Fibroblast of pulmonary artery (primary cell): Measurements from ENCODE around the gene MYL5.

Experiments used
- DNase-seq: peaks from one replicate; pipeline ENCODE4 v3.0.0-alpha.2; 2010; ENCODE audit warnings: low read depth
- H3K4me3 ChIP-seq: replicated peaks from 2 replicates; pipeline ENCODE4 v1.5.1; 2011; ENCODE audit warnings: low read depth, mild to moderate bottlenecking, control low read depth, low read length, moderate library complexity
- TF ChIP-seq, protein P1 (sequence below): IDR thresholded peaks from 2 replicates; pipeline ENCODE4 v1.5.1; 2011; ENCODE audit warnings: mild to moderate bottlenecking, control low read depth, low read length, inconsistent platforms; ENCODE audit errors: missing control alignments

MYL5 gene

GRCh38 chr4:658681-659667 lies 15.4 kb upstream of the MYL5 start:
- no peak overlapping the region for H3K4me3 ChIP-seq
- DNase-seq, result no peak
- TF ChIP-seq, protein P1, sequence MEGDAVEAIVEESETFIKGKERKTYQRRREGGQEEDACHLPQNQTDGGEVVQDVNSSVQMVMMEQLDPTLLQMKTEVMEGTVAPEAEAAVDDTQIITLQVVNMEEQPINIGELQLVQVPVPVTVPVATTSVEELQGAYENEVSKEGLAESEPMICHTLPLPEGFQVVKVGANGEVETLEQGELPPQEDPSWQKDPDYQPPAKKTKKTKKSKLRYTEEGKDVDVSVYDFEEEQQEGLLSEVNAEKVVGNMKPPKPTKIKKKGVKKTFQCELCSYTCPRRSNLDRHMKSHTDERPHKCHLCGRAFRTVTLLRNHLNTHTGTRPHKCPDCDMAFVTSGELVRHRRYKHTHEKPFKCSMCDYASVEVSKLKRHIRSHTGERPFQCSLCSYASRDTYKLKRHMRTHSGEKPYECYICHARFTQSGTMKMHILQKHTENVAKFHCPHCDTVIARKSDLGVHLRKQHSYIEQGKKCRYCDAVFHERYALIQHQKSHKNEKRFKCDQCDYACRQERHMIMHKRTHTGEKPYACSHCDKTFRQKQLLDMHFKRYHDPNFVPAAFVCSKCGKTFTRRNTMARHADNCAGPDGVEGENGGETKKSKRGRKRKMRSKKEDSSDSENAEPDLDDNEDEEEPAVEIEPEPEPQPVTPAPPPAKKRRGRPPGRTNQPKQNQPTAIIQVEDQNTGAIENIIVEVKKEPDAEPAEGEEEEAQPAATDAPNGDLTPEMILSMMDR, result no peak

DNA sequence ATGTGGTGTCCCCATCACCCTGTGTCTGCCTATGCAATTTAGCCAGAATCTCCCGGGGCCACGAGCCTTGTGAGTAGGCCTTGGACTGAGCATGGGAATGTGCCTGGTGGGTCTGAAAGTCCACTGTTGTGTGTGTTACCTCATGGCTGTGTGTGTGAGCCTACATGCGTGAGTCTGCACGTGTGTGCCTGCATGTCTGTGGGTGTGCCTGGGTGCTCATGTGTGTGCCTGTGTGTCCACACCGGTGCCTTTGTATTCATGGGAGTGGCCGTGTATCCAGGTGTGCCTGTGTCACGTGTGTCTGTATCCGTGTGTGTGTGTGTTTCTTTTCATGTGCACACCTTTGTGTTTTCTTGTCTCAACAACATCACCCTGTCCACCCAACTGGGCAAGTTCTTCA lies 14.5 kb upstream of the MYL5 start:
- no peak for DNase-seq
- H3K4me3 ChIP-seq, result no peak overlapping the region
- TF ChIP-seq, protein P1, result no peak

GRCh38 chr4:660401-660800 lies 13.9 kb upstream of the MYL5 start:
- TF ChIP-seq, protein P1, result no peak
- no peak for DNase-seq
- H3K4me3 ChIP-seq, result no peak overlapping the region

DNA sequence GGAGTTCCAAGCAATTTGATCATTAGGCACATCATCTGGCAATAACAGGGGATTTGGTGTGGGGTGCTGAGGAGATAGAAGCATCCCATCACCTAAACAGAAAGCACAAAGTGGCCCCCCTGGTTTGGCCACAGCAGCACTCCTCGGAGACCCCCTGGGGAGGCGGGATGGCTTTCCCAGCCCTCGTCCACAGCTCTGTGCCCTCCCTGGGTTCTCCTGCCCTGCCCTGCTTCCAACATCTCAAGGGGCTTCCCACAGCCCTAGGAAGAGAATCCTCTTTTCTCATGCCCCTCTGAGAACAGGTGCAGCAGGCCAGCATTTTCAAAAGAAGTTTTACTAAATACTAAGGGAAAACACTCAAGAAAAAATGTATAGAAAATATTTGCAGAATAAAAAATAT lies 13.1 kb upstream of the MYL5 start:
- DNase-seq, result no peak
- TF ChIP-seq, protein P1, result no peak
- H3K4me3 ChIP-seq, result no peak overlapping the region

- no peak overlapping the region for H3K4me3 ChIP-seq
- TF ChIP-seq, protein P1, result no peak
- no peak for DNase-seq
Measured at GRCh38 chr4:661881-662761, 12.2 kb upstream of the MYL5 start.

GRCh38 chr4:663046-663437 lies 11.3 kb upstream of the MYL5 start:
- TF ChIP-seq, protein P1, result no peak
- no peak overlapping the region for H3K4me3 ChIP-seq
- no peak for DNase-seq
